Activated CD4-positive, alpha-beta memory T cell treated with anti-CD3 and anti-CD28 coated beads for 36 hours (primary cell): ENCODE measurements around the gene TMSB4X. TPM values are rescaled to one million over a fixed set of nuclear protein-coding genes. Genes with fewer than 3 reads are reported as not detected.
A peak's percentile ranks its signal among the peaks of the same experiment; 100 is the strongest.
"Not testable (repeated sequence)": the region's sequence is repeated elsewhere in the genome, so short reads cannot be mapped to it uniquely, and the experiment has no call there.

ENCODE experiments used
- CTCF ChIA-PET: fragments of 350-600 bp; sonication (Branson Sonifier 250); formaldehyde crosslinking; loops from one replicate; lab custom pipeline; 2021; ENCODE audit warnings: antibody characterized with exemption, inconsistent platforms; lab: Charles Lee
- POLR2A ChIA-PET: fragments of 350-600 bp; sonication (Branson Sonifier 250); formaldehyde crosslinking; loops from one replicate; lab custom pipeline; 2021; ENCODE audit warnings: antibody characterized with exemption; lab: Charles Lee
- DNase-seq: peaks from one replicate; pipeline ENCODE4 v3.0.0-alpha.2; 2020
- H3K27ac Mint-ChIP-seq: one replicate; pipeline ENCODE4 v1.8.0; 2021; ENCODE audit warnings: mixed read lengths
- H3K27me3 Mint-ChIP-seq: one replicate; pipeline ENCODE4 v1.8.0; 2021; ENCODE audit warnings: mixed read lengths
- H3K36me3 Mint-ChIP-seq: one replicate; pipeline ENCODE4 v1.8.0; 2021; ENCODE audit warnings: mixed read lengths
- H3K4me1 Mint-ChIP-seq: one replicate; pipeline ENCODE4 v1.8.0; 2021; ENCODE audit warnings: low read depth, mixed read lengths
- H3K4me3 Mint-ChIP-seq: one replicate; pipeline ENCODE4 v1.8.0; 2021; ENCODE audit warnings: mild to moderate bottlenecking, mixed read lengths
- H3K9me3 Mint-ChIP-seq: one replicate; pipeline ENCODE4 v1.8.0; 2021; ENCODE audit warnings: mixed read lengths
- intact Hi-C: fragments of 100-400 bp; cut with micrococcal nuclease; formaldehyde crosslinking; loops from one replicate; pipeline ENCODE4 v1.15.1; 2023
- total RNA-seq, 2 experiments: library from RNA; stranded (reverse); gene quantifications; one replicate each; pipeline ENCODE4 v1.2.3, GENCODE V29; 2021

TMSB4X gene
- total RNA-seq, 2 experiments from 2014 or later: 6,087 to 6,256 TPM

- H3K4me1 Mint-ChIP-seq: peaks cover 21% of the 10 kb centered on the region
Measured at GRCh38 chrX:12975991-12976558, 1.2 kb downstream of the TMSB4X start.

DNA sequence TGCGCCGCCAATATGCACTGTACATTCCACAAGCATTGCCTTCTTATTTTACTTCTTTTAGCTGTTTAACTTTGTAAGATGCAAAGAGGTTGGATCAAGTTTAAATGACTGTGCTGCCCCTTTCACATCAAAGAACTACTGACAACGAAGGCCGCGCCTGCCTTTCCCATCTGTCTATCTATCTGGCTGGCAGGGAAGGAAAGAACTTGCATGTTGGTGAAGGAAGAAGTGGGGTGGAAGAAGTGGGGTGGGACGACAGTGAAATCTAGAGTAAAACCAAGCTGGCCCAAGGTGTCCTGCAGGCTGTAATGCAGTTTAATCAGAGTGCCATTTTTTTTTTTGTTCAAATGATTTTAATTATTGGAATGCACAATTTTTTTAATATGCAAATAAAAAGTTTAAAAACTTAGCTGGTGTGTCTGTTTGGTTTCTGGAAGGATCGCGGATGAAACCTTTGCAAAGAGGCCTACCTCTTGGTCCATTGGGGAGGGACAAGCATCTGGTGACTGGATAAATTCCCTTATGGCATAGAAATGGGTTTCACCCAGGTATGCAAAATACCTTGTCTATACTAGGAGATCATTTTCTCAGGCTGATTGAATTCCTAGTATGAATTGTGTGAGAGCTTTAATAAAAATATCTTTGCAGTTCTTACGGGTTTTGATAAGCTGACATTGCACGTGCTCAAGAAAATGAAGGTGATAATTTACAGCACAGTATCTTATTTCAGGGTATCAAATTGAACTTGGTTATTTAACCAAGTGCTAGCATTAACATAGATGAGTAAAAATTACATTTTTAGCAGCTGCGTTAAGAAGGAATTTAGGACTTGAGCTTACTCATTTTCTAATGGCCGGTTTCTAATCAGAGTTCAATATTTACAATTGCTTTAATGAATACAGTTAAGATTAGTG lies 2.2 kb downstream of the TMSB4X start:
- Mint-ChIP-seq H3K36me3 (peaks cover 51% of the 10 kb centered on the region), H3K27ac (peak overlapping the region; percentile 99), H3K4me3 (peak overlapping the region; percentile 94), H3K4me1 (peaks cover 28% of the 10 kb centered on the region)
- ChIA-PET CTCF (interaction anchor here (0.6 to 2.9 kb wide), 5 partner anchors 9 to 111 kb away, joined by 3 to 21 read pairs (median 5); no protein-coding TSS in a partner anchor), POLR2A (interaction anchor here (0.7 to 16.1 kb wide), 14 partner anchors 8 to 112 kb away, joined by 3 to 426 read pairs (median 6); no protein-coding TSS in a partner anchor)
- H3K9me3 Mint-ChIP-seq, H3K27me3 Mint-ChIP-seq, intact Hi-C loops, DNase-seq: not testable (repeated sequence)

More at GRCh38 chrX:12975991-12976558, 1.2 kb downstream of the TMSB4X start:
- CTCF ChIA-PET: interaction anchor here (0.8 to 1.4 kb wide), 2 partner anchors 29 to 111 kb away, joined by 3 to 9 read pairs; no protein-coding TSS in a partner anchor
- intact Hi-C loops: loop anchor here (1.0 kb wide), 1 partner anchor 9 kb away; no protein-coding TSS in a partner anchor
- DNase-seq: peak; percentile 36
- H3K27ac Mint-ChIP-seq: peak overlapping the region; percentile 99
- H3K4me3 Mint-ChIP-seq: peak overlapping the region; percentile 94
- H3K27me3 Mint-ChIP-seq: peaks cover 3% of the 10 kb centered on the region
- no peaks in the 10 kb centered on the region for H3K9me3 Mint-ChIP-seq
- POLR2A ChIA-PET: interaction anchor here (0.7 to 16.1 kb wide), 11 partner anchors 8 to 713 kb away, joined by 3 to 426 read pairs (median 11); partner anchors contain the start of gene RAB9A
- H3K36me3 Mint-ChIP-seq: peaks cover 56% of the 10 kb centered on the region

- Mint-ChIP-seq H3K27ac (peak overlapping the region; percentile 99), H3K4me1 (peaks cover 31% of the 10 kb centered on the region), H3K27me3 (peaks cover 3% of the 10 kb centered on the region), H3K4me3 (peak overlapping the region; percentile 94), H3K9me3 (no peaks in the 10 kb centered on the region), H3K36me3 (peaks cover 47% of the 10 kb centered on the region)
- intact Hi-C loops: loop anchor here (1.0 kb wide), 2 partner anchors 25 to 115 kb away; no protein-coding TSS in a partner anchor
- POLR2A ChIA-PET: interaction anchor here (0.7 to 16.1 kb wide), 12 partner anchors 9 to 111 kb away, joined by 3 to 426 read pairs (median 8); no protein-coding TSS in a partner anchor
- CTCF ChIA-PET: interaction anchor here (0.9 to 2.9 kb wide), 5 partner anchors 9 to 510 kb away, joined by 3 to 21 read pairs (median 6); no protein-coding TSS in a partner anchor
- DNase-seq: no peak
Measured at GRCh38 chrX:12977761-12978204, 2.9 kb downstream of the TMSB4X start.

GRCh38 chrX:12978205-12979025 lies 3.5 kb downstream of the TMSB4X start:
- peaks cover 38% of the 10 kb centered on the region for H3K4me1 Mint-ChIP-seq
- ChIA-PET POLR2A (interaction anchor here (0.7 to 16.1 kb wide), 15 partner anchors 8 to 529 kb away, joined by 3 to 426 read pairs (median 7); no protein-coding TSS in a partner anchor), CTCF (interaction anchor here (0.9 to 2.9 kb wide), 7 partner anchors 8 to 510 kb away, joined by 3 to 21 read pairs (median 8); no protein-coding TSS in a partner anchor)
- peak; percentile 78 for DNase-seq
- no peaks in the 10 kb centered on the region for H3K9me3 Mint-ChIP-seq
- peak overlapping the region; percentile 99 for H3K27ac Mint-ChIP-seq
- intact Hi-C loops: loop anchor here (1.0 kb wide), 2 partner anchors 24 to 114 kb away; no protein-coding TSS in a partner anchor
- peaks cover 3% of the 10 kb centered on the region for H3K27me3 Mint-ChIP-seq
- peak overlapping the region; percentile 94 for H3K4me3 Mint-ChIP-seq
- H3K36me3 Mint-ChIP-seq: peaks cover 42% of the 10 kb centered on the region

GRCh38 chrX:12979026-12979607 lies 4.2 kb downstream of the TMSB4X start:
- DNase-seq: no peak
- Mint-ChIP-seq H3K36me3 (peaks cover 37% of the 10 kb centered on the region), H3K4me1 (peaks cover 45% of the 10 kb centered on the region), H3K9me3 (no peaks in the 10 kb centered on the region), H3K4me3 (peak overlapping the region; percentile 94), H3K27ac (peak overlapping the region; percentile 99), H3K27me3 (peaks cover 3% of the 10 kb centered on the region)
- ChIA-PET POLR2A (interaction anchor here (0.7 to 16.1 kb wide), 12 partner anchors 8 to 528 kb away, joined by 3 to 426 read pairs (median 8); no protein-coding TSS in a partner anchor), CTCF (interaction anchor here (1.2 to 2.9 kb wide), 5 partner anchors 28 to 509 kb away, joined by 3 to 21 read pairs (median 9); no protein-coding TSS in a partner anchor)
- intact Hi-C loops: no loop called here

GRCh38 chrX:12979616-12980015 lies 4.7 kb downstream of the TMSB4X start:
- H3K4me1 Mint-ChIP-seq: peaks cover 50% of the 10 kb centered on the region

GRCh38 chrX:12980039-12980438 lies 5.1 kb downstream of the TMSB4X start:
- H3K9me3 Mint-ChIP-seq, intact Hi-C loops, H3K27me3 Mint-ChIP-seq, DNase-seq: not testable (repeated sequence)
- Mint-ChIP-seq H3K27ac (peak overlapping the region; percentile 99), H3K36me3 (peaks cover 33% of the 10 kb centered on the region), H3K4me3 (peak overlapping the region; percentile 68), H3K4me1 (peaks cover 51% of the 10 kb centered on the region)
- ChIA-PET CTCF (interaction anchor here (1.0 to 2.5 kb wide), 3 partner anchors 29 to 97 kb away, joined by 3 to 9 read pairs (median 5); no protein-coding TSS in a partner anchor), POLR2A (interaction anchor here (0.7 to 16.1 kb wide), 4 partner anchors 19 to 109 kb away, joined by 4 to 426 read pairs (median 98); no protein-coding TSS in a partner anchor)

More at GRCh38 chrX:12979616-12980015, 4.7 kb downstream of the TMSB4X start:
- H3K4me3 Mint-ChIP-seq: peak overlapping the region; percentile 68
- H3K9me3 Mint-ChIP-seq: no peaks in the 10 kb centered on the region
- intact Hi-C loops: no loop called here
- DNase-seq: no peak
- H3K27me3 Mint-ChIP-seq: peaks cover 3% of the 10 kb centered on the region
- ChIA-PET POLR2A (interaction anchor here (0.8 to 16.1 kb wide), 11 partner anchors 10 to 109 kb away, joined by 3 to 426 read pairs (median 9); no protein-coding TSS in a partner anchor), CTCF (interaction anchor here (1.2 to 2.9 kb wide), 5 partner anchors 29 to 508 kb away, joined by 5 to 21 read pairs (median 9); no protein-coding TSS in a partner anchor)
- peaks cover 37% of the 10 kb centered on the region for H3K36me3 Mint-ChIP-seq
- peak overlapping the region; percentile 99 for H3K27ac Mint-ChIP-seq

DNA sequence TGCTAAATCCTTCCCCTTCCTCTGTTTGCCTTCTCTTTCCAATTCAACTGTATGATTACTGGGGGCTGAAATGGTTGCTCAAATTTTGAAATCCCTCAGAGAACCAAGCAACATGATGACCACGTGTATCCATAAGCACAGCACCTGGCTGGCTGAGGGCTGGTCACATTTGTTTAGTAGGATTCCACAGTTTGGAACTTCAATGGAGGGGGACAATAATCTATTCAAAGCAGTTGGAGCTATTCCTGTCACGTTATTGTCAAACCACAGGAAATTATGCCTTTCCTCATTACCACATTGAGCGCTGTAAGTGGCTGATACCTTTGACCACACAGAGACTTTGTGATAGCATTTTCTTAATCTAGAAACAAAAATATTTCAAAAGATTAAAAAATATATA lies 7.0 kb downstream of the TMSB4X start:
- no peaks in the 10 kb centered on the region for H3K9me3 Mint-ChIP-seq
- no peak for DNase-seq
- intact Hi-C loops: no loop called here
- no peaks in the 10 kb centered on the region for H3K27me3 Mint-ChIP-seq
- peak overlapping the region; percentile 71 for H3K27ac Mint-ChIP-seq
- CTCF ChIA-PET: no interaction called here
- POLR2A ChIA-PET: interaction anchor here (1.0 to 2.2 kb wide), 2 partner anchors 17 to 25 kb away, joined by 3 to 8 read pairs; no protein-coding TSS in a partner anchor
- peaks cover 16% of the 10 kb centered on the region for H3K36me3 Mint-ChIP-seq
- H3K4me3 Mint-ChIP-seq: no peak overlapping the region
- H3K4me1 Mint-ChIP-seq: peaks cover 69% of the 10 kb centered on the region

DNA sequence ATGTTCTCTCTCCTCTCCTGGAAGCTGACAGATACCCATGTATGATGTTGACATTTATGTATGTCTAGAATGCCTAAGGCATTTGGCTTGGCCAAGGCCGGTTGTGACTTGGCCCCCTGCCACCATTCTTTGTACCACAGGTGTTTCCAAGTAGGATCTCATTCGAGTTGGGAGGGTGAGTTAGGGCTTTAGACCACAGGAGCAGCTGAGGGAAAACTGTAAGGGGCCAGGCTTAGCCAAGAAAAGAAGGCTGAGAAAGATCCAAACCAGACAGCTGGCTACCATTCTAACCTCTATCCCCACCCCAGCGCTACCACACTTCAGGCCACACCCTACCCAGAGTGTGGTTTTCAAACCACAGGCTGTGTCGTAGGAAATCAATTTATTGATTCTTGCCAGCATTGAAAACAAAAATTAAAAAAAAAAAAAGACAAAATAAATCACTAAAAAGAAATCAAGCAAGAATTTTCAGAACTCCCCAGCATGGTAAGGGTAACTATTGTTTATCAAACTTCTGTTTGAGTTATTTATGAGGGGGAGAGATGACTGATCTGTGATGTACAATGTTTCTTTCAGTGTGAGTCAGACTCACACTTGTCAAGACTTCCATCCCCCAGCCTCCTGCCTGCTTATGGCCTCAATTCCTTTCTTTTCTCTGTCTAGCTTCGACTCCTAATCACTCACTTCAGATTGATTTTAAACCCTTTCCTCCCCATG lies 9.9 kb downstream of the TMSB4X start:
- no peaks in the 10 kb centered on the region for H3K9me3 Mint-ChIP-seq
- peak overlapping the region; percentile 94 for H3K27ac Mint-ChIP-seq
- intact Hi-C loops: loop anchor here (1.0 to 2.0 kb wide), 5 partner anchors 9 to 92 kb away; partner anchors contain the start of gene TMSB4X
- H3K27me3 Mint-ChIP-seq: no peaks in the 10 kb centered on the region
- ChIA-PET POLR2A (interaction anchor here (0.8 to 3.4 kb wide), 11 partner anchors 9 to 102 kb away, joined by 3 to 22 read pairs (median 5); no protein-coding TSS in a partner anchor), CTCF (interaction anchor here (0.7 to 5.0 kb wide), 7 partner anchors 14 to 571 kb away, joined by 3 to 17 read pairs (median 6); no protein-coding TSS in a partner anchor)
- H3K36me3 Mint-ChIP-seq: no peaks in the 10 kb centered on the region
- peak overlapping the region; percentile 50 for H3K4me3 Mint-ChIP-seq
- peaks cover 75% of the 10 kb centered on the region for H3K4me1 Mint-ChIP-seq
- DNase-seq: peak; percentile 65
